K562 (cell line): ENCODE measurements around the gene RPUSD2. TPM values are rescaled to one million over a fixed set of nuclear protein-coding genes. Genes with fewer than 3 reads are reported as not detected.
A peak's percentile ranks its signal among the peaks of the same experiment; 100 is the strongest.

Source experiments
- CREBBP ChIP-seq: IDR thresholded peaks from one replicate; pipeline ENCODE4 v1.6.1; 2012; ENCODE audit warnings: low read depth, mild to moderate bottlenecking, control low read depth, inconsistent platforms, low read length
- DACH1 ChIP-seq: fragments of 450-650 bp; IDR thresholded peaks from 2 replicates; pipeline ENCODE4 v1.6.1; 2018; ENCODE audit not compliant: partially characterized antibody
- ELF2 ChIP-seq: fragments of 250-450 bp; sonication (Bioruptor Pico); IDR thresholded peaks from 2 replicates; pipeline ENCODE4 v1.5.0; 2021; ENCODE audit warnings: mild to moderate bottlenecking
- FOXJ2 ChIP-seq: fragments of 200-800 bp; sonication (Bioruptor generic); IDR thresholded peaks from 2 replicates; pipeline ENCODE4 v1.6.1; 2016; ENCODE audit warnings: missing genetic modification characterization, missing compliant biosample characterization
- GTF2A2 ChIP-seq: IDR thresholded peaks from 2 replicates; pipeline ENCODE4 v1.6.1; 2016; ENCODE audit warnings: mild to moderate bottlenecking, missing genetic modification characterization, missing compliant biosample characterization
- HIVEP1 ChIP-seq: fragments of 250-450 bp; sonication (Bioruptor Pico); IDR thresholded peaks from 2 replicates; pipeline ENCODE4 v1.4.0; 2020; ENCODE audit warnings: mild to moderate bottlenecking
- JUND ChIP-seq, 2 experiments: IDR thresholded peaks; 2 replicates in 1 of 2; 3 replicates in 1 of 2; pipeline ENCODE4 v1.6.1; 2011; ENCODE audit warnings: borderline replicate concordance in 2 of 2, low read depth in 2 of 2, low read length in 2 of 2, improper control_type of control experiment in 1 of 2, missing biosample characterization in 1 of 2, missing genetic modification characterization in 1 of 2, missing genetic modification reagents in 1 of 2
- KDM5B ChIP-seq: fragments of 200-600 bp; sonication (generic); IDR thresholded peaks from 2 replicates; pipeline ENCODE4 v1.6.1; 2012; ENCODE audit warnings: low read depth, mild to moderate bottlenecking, moderate library complexity, low read length, control low read depth, inconsistent platforms; ENCODE audit not compliant: insufficient replicate concordance
- NELFE ChIP-seq: IDR thresholded peaks from 2 replicates; pipeline ENCODE4 v1.6.1; 2011; ENCODE audit warnings: mild to moderate bottlenecking; ENCODE audit not compliant: insufficient read depth, insufficient read length
- NFE2L1 ChIP-seq: fragments of 450-650 bp; IDR thresholded peaks from 2 replicates; pipeline ENCODE4 v1.6.1; 2016; ENCODE audit warnings: missing genetic modification characterization, low read depth, mild to moderate bottlenecking, missing compliant biosample characterization, moderate library complexity, borderline replicate concordance
- ZNF23 ChIP-seq: fragments of 250-450 bp; sonication (Bioruptor Pico); IDR thresholded peaks from 2 replicates; pipeline ENCODE4 v1.4.0; 2020; ENCODE audit warnings: mild to moderate bottlenecking
- ZNF24 ChIP-seq: fragments of 450-650 bp; IDR thresholded peaks from 2 replicates; pipeline ENCODE4 v1.6.1; 2016
- ZNF311 ChIP-seq: fragments of 250-450 bp; sonication (Bioruptor Pico); IDR thresholded peaks from 2 replicates; pipeline ENCODE4 v1.4.0; 2020; ENCODE audit warnings: mild to moderate bottlenecking, moderate library complexity
- ZNF668 ChIP-seq: fragments of 250-450 bp; sonication (Bioruptor Pico); IDR thresholded peaks from 2 replicates; pipeline ENCODE4 v1.8.0; 2022; ENCODE audit warnings: mild to moderate bottlenecking, inconsistent platforms
- ZNF830 ChIP-seq: fragments of 250-450 bp; sonication (Bioruptor Pico); IDR thresholded peaks from 2 replicates; pipeline ENCODE4 v1.5.0; 2021; ENCODE audit warnings: mild to moderate bottlenecking
- polyA plus RNA-seq, 8 experiments: library from polyadenylated mRNA; depleted of rRNA in 4 of 8; stranded (reverse) in 5 of 8; unstranded in 3 of 8; fragments of >200 nt; fragmentation: Nextera tagmentation in 2 of 8; fragmentation: Illumina TruSeq in 1 of 8; extraction: Ambion mirVana in 2 of 8; extraction: Trizol in 1 of 8; gene quantifications; 2 replicates each; pipeline versions ENCODE4 v1.2.1 to v1.2.3, GENCODE V29; 2011 to 2014; ENCODE audit warnings: inconsistent platforms in 1 of 8, missing spikeins in 1 of 8
- total RNA-seq, 7 experiments: library from RNA; depleted of rRNA in 6 of 7; stranded (reverse); fragments of >200 nt in 6 of 7; fragmentation: Illumina TruSeq in 2 of 7; extraction: Trizol in 2 of 7; gene quantifications; 2 replicates each; pipeline versions ENCODE4 v1.2.1 to v1.2.3, GENCODE V29; 2011 to 2021; ENCODE audit warnings: low replicate concordance in 1 of 7
- TF ChIP-seq, protein P1 (sequence below), 3 experiments: fragments of 200-800 bp in 1 of 3; sonication (Bioruptor generic) in 1 of 3; sonication (generic) in 1 of 3; formaldehyde crosslinking in 1 of 3; IDR thresholded peaks; 2 replicates each; pipeline versions ENCODE4 v1.6.1 to v1.8.0; 2016 to 2022; ENCODE audit warnings: mild to moderate bottlenecking in 2 of 3, missing compliant biosample characterization in 2 of 3, missing genetic modification characterization in 2 of 3, missing genetic modification reagents in 1 of 3
- TF ChIP-seq, protein P2 (sequence below): fragments of 250-450 bp; sonication (Bioruptor Pico); IDR thresholded peaks from 2 replicates; pipeline ENCODE4 v1.5.0; 2020; ENCODE audit warnings: mild to moderate bottlenecking, borderline replicate concordance
- TF ChIP-seq, protein P3 (sequence below): fragments of 250-450 bp; sonication (Bioruptor Pico); IDR thresholded peaks from 2 replicates; pipeline ENCODE4 v1.5.1; 2021; ENCODE audit warnings: mild to moderate bottlenecking
- TF ChIP-seq, protein P4 (sequence below): sonication (generic); formaldehyde crosslinking; IDR thresholded peaks from 2 replicates; pipeline ENCODE4 v1.8.0; 2022; ENCODE audit warnings: mild to moderate bottlenecking, missing genetic modification reagents

RPUSD2 gene
- total and polyA plus RNA-seq, 9 of the 15 experiments (the other 6 are each of a cell fraction or from before 2014, with no cell fraction given) = 3.7 to 30.2 (median 14.3) TPM

DNA sequence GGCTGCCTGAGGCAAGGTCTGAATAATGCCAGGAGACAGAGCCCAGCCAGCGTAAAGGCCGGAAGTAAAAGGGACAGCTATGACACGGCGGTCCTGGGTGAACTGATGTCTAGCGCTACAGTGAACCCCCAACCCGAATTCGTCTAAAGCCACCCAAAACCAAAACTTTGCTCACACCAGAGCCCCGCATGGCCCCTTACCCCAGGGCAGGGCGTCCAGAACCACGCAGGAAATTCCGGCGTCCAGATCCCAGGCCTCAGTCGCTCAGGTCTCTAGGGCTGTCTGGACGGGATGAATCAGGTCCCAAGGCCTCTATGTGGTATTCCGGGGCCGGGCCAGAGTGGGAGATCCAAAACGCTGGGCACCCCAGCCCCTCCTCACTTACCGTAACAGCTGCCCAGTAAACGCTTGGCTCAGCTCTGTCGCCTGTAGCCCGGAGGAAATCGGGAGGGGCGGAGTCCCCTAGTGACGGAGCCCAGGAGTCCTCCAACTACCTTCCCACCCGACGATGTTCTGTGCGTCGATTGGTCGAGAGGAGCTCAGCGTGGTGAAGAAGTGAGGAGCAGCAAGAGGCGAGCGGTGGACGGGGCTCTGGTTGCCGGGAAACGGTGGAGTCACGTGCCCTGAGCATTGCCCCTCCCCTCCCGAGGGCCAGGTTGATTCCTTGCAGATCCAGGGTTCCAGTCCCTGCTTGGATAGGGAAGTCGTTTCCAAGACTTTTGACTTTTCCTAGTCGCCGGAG lies 4.3 kb upstream of the RPUSD2 start, which contains the start of gene CCDC32 (continued):
- TF ChIP-seq NELFE (no peak), JUND (IDR thresholded peaks at IDR 0.05; ENCODE audit: borderline replicate concordance, low read depth, low read length) (no peak), JUND (tag; IDR thresholded peaks at IDR 0.05; ENCODE audit: borderline replicate concordance, low read depth, low read length) (no peak), CREBBP (no peak), NFE2L1 (tag) (no peak), HIVEP1 (CRISPR knock-in tag) (no peak), ZNF23 (no peak), ZNF830 (CRISPR knock-in tag) (no peak), ELF2 (CRISPR knock-in tag) (no peak), ZNF311 (CRISPR knock-in tag) (no peak), ZNF24 (no peak; the same call in 1 of the 2 replicates), KDM5B (peak; percentile 73), ZNF668 (no peak), GTF2A2 (tag) (no peak), FOXJ2 (tag) (peak; percentile 47; the same call in 1 of the 2 replicates), DACH1 (no peak)
- TF ChIP-seq, protein P1, sequence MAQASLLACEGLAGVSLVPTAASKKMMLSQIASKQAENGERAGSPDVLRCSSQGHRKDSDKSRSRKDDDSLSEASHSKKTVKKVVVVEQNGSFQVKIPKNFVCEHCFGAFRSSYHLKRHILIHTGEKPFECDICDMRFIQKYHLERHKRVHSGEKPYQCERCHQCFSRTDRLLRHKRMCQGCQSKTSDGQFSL (CRISPR knock-in tag; IDR thresholded peaks at IDR 0.05) = no peak
- TF ChIP-seq, protein P1 (tag; IDR thresholded peaks at IDR 0.05) = no peak
- TF ChIP-seq, protein P2, sequence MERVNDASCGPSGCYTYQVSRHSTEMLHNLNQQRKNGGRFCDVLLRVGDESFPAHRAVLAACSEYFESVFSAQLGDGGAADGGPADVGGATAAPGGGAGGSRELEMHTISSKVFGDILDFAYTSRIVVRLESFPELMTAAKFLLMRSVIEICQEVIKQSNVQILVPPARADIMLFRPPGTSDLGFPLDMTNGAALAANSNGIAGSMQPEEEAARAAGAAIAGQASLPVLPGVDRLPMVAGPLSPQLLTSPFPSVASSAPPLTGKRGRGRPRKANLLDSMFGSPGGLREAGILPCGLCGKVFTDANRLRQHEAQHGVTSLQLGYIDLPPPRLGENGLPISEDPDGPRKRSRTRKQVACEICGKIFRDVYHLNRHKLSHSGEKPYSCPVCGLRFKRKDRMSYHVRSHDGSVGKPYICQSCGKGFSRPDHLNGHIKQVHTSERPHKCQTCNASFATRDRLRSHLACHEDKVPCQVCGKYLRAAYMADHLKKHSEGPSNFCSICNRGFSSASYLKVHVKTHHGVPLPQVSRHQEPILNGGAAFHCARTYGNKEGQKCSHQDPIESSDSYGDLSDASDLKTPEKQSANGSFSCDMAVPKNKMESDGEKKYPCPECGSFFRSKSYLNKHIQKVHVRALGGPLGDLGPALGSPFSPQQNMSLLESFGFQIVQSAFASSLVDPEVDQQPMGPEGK (CRISPR knock-in tag) = no peak
- TF ChIP-seq, protein P3, sequence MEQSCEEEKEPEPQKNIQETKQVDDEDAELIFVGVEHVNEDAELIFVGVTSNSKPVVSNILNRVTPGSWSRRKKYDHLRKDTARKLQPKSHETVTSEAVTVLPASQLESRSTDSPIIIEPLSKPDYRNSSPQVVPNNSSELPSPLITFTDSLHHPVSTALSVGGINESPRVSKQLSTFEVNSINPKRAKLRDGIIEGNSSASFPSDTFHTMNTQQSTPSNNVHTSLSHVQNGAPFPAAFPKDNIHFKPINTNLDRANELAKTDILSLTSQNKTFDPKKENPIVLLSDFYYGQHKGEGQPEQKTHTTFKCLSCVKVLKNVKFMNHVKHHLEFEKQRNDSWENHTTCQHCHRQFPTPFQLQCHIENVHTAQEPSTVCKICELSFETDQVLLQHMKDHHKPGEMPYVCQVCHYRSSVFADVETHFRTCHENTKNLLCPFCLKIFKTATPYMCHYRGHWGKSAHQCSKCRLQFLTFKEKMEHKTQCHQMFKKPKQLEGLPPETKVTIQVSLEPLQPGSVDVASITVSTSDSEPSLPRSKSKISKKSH (CRISPR knock-in tag) = no peak
- TF ChIP-seq, protein P4, sequence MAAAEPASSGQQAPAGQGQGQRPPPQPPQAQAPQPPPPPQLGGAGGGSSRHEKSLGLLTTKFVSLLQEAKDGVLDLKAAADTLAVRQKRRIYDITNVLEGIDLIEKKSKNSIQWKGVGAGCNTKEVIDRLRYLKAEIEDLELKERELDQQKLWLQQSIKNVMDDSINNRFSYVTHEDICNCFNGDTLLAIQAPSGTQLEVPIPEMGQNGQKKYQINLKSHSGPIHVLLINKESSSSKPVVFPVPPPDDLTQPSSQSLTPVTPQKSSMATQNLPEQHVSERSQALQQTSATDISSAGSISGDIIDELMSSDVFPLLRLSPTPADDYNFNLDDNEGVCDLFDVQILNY (CRISPR knock-in tag) = no peak
